ENCODE measurements around the gene LMNB1.
"Not testable (repeated sequence)": the region's sequence is repeated elsewhere in the genome, so short reads cannot be mapped to it uniquely, and the experiment has no call there.

DNA sequence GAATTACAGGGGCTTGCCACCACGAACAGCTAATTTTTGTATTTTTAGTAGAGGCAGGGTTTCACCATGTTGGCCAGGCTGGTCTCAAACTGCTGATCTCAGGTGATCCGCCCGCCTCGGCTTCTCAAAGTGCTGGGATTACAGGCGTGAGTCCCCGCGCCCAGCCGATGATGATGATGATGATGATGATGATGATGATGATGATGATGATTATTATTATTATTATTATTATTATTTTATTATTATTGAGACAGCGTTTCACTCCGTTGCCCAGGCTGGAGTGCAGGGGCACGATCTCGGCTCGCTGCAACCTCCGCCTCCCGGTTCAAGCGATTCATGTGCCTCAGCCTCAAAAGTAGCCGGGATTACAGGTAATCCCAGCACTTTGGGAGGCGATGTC is 42.4 kb upstream of the LMNB1 start:
- TF ChIP-seq, protein P1, sequence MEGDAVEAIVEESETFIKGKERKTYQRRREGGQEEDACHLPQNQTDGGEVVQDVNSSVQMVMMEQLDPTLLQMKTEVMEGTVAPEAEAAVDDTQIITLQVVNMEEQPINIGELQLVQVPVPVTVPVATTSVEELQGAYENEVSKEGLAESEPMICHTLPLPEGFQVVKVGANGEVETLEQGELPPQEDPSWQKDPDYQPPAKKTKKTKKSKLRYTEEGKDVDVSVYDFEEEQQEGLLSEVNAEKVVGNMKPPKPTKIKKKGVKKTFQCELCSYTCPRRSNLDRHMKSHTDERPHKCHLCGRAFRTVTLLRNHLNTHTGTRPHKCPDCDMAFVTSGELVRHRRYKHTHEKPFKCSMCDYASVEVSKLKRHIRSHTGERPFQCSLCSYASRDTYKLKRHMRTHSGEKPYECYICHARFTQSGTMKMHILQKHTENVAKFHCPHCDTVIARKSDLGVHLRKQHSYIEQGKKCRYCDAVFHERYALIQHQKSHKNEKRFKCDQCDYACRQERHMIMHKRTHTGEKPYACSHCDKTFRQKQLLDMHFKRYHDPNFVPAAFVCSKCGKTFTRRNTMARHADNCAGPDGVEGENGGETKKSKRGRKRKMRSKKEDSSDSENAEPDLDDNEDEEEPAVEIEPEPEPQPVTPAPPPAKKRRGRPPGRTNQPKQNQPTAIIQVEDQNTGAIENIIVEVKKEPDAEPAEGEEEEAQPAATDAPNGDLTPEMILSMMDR (IDR thresholded peaks at IDR 0.05; ENCODE audit: borderline replicate concordance, extremely low read depth, low read length, poor library complexity, severe bottlenecking), result not testable (repeated sequence)
- TF ChIP-seq EZH2 (IDR thresholded peaks at IDR 0.05; ENCODE audit: borderline replicate concordance, low read depth, low read length, severe bottlenecking), result not testable (repeated sequence)
